ENCODE measurements around the gene TIGD2. TPM values are rescaled to one million over a fixed set of nuclear protein-coding genes. Genes with fewer than 3 reads are reported as not detected.

The TIGD2 gene
- total and polyA plus RNA-seq, 2 of the 13 experiments (the other 11 are each of a cell fraction or from before 2014, with no cell fraction given): 3.1 to 15.5 TPM

DNA sequence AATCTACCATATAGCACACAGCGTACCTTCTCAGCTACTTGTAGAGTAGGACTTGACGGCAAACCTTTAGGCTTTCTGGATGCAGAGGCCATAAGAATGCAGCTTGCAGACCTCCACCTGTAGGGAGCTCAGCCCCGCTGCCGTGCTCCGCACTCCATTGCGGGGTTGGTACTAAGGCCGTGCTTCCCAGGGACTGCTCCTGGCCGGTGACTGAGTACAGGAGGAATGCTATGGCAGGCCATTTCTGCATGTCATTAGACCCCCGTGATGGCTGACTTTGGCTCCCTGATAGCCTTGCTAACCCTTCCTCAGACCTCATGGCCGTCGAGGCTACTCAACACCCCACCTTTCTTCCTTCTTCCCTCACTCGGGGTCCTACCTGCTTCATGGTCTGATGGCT is 26.4 kb downstream of the TIGD2 start:
- H3K9me3 ChIP-seq (ENCODE audit: low read length): no peaks in the 10 kb centered on the region
- H3K36me3 ChIP-seq (replicated peaks in 1 of 2; ENCODE audit: control insufficient read depth in 1 of 2, insufficient read depth in 2 of 2, low read length in 2 of 2): no peaks in the 10 kb centered on the region
- H3K4me3 ChIP-seq (replicated peaks in 1 of 3; ENCODE audit: insufficient read depth in 1 of 3, low read depth in 2 of 3, low read length in 3 of 3): no peak overlapping the region
- 41% methylated on average over 6 of the region's 12 CpGs for WGBS (ENCODE audit: low lambda C conversion rate)
- H3K79me2 ChIP-seq (ENCODE audit: insufficient read depth, low read length): no peaks in the 10 kb centered on the region
- H3K4me2 ChIP-seq (ENCODE audit: low read depth, low read length): no peak overlapping the region
- intact Hi-C loops (cut with micrococcal nuclease; ENCODE audit: unreplicated experiment): no loop called here
- peaks cover 11% of the 10 kb centered on the region for H3K4me1 ChIP-seq (ENCODE audit: insufficient read depth, low read length)
- no peak for DNase-seq (ENCODE audit: low spot score)
- no peak for FAIRE-seq
- in situ Hi-C loops (cut with HindIII; ENCODE audit: extremely low pct_ligation_motif_present, low pct_unique_long_range_greater_than_20kb): no loop called here
- H3K9ac ChIP-seq (ENCODE audit: insufficient read depth, low read depth, low read length): no peak overlapping the region
- H3K27ac ChIP-seq (ENCODE audit: extremely low read length, insufficient read depth, low read length): no peak overlapping the region
- TF ChIP-seq, protein P1, sequence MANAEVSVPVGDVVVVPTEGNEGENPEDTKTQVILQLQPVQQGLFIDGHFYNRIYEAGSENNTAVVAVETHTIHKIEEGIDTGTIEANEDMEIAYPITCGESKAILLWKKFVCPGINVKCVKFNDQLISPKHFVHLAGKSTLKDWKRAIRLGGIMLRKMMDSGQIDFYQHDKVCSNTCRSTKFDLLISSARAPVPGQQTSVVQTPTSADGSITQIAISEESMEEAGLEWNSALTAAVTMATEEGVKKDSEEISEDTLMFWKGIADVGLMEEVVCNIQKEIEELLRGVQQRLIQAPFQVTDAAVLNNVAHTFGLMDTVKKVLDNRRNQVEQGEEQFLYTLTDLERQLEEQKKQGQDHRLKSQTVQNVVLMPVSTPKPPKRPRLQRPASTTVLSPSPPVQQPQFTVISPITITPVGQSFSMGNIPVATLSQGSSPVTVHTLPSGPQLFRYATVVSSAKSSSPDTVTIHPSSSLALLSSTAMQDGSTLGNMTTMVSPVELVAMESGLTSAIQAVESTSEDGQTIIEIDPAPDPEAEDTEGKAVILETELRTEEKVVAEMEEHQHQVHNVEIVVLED (CRISPR knock-in tag; IDR thresholded peaks at IDR 0.05; ENCODE audit: borderline replicate concordance): no peak
- TF ChIP-seq TEAD3 (CRISPR knock-in tag; optimal IDR thresholded peaks at IDR 0.05; ENCODE audit: borderline replicate concordance): no peak
- TF ChIP-seq, protein P2, sequence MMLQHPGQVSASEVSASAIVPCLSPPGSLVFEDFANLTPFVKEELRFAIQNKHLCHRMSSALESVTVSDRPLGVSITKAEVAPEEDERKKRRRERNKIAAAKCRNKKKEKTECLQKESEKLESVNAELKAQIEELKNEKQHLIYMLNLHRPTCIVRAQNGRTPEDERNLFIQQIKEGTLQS (CRISPR knock-in tag; IDR thresholded peaks at IDR 0.05): no peak
- no peak for TF ChIP-seq CENPX (CRISPR knock-in tag; IDR thresholded peaks at IDR 0.05)
- no peak for TF ChIP-seq ZMYM3 (CRISPR knock-in tag; IDR thresholded peaks at IDR 0.05)
- no peak for TF ChIP-seq ZNF773 (CRISPR knock-in tag; IDR thresholded peaks at IDR 0.05; ENCODE audit: borderline replicate concordance)
- no peak for TF ChIP-seq TOE1 (CRISPR knock-in tag; IDR thresholded peaks at IDR 0.05)
- TF ChIP-seq XBP1 (CRISPR knock-in tag; IDR thresholded peaks at IDR 0.05): no peak
- TF ChIP-seq RXRB (CRISPR knock-in tag; IDR thresholded peaks at IDR 0.05; ENCODE audit: borderline replicate concordance): no peak
- TF ChIP-seq, protein P3, sequence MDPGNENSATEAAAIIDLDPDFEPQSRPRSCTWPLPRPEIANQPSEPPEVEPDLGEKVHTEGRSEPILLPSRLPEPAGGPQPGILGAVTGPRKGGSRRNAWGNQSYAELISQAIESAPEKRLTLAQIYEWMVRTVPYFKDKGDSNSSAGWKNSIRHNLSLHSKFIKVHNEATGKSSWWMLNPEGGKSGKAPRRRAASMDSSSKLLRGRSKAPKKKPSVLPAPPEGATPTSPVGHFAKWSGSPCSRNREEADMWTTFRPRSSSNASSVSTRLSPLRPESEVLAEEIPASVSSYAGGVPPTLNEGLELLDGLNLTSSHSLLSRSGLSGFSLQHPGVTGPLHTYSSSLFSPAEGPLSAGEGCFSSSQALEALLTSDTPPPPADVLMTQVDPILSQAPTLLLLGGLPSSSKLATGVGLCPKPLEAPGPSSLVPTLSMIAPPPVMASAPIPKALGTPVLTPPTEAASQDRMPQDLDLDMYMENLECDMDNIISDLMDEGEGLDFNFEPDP (CRISPR knock-in tag; conservative IDR thresholded peaks at IDR 0.05): no peak
- no peak for TF ChIP-seq MIXL1 (CRISPR knock-in tag; IDR thresholded peaks at IDR 0.05)
- TF ChIP-seq, protein P4, sequence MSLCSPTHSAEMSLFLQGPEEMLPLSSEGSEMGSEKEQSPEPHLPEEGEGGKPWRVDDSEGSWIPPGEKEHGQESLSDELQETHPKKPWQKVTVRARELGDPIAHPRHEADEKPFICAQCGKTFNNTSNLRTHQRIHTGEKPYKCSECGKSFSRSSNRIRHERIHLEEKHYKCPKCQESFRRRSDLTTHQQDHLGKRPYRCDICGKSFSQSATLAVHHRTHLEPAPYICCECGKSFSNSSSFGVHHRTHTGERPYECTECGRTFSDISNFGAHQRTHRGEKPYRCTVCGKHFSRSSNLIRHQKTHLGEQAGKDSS (CRISPR knock-in tag; IDR thresholded peaks at IDR 0.05; ENCODE audit: borderline replicate concordance, low read depth): no peak
- no peak for TF ChIP-seq MAZ (IDR thresholded peaks at IDR 0.05; ENCODE audit: borderline replicate concordance, low read depth, low read length)
- TF ChIP-seq MAZ (CRISPR knock-in tag; IDR thresholded peaks at IDR 0.05; ENCODE audit: low read depth): no peak
- TF ChIP-seq HOXA9 (CRISPR knock-in tag; IDR thresholded peaks at IDR 0.05; ENCODE audit: borderline replicate concordance): no peak
- POLR2A ChIA-PET: no interaction called here
- CTCF ChIA-PET (ENCODE audit: low intra/inter-chr PET ratio, low total read pairs): no interaction called here
- no peak overlapping the region for H2AFZ ChIP-seq (ENCODE audit: low read length)
- H3K27me3 ChIP-seq (ENCODE audit: control insufficient read depth in 1 of 2, insufficient read depth in 2 of 2, low read length in 2 of 2): 0 out of 5 replicates have a peak, but pooled peaks cover 0 to 3% of the 10 kb centered on the region in 2 experiments
- no peak for ATAC-seq
- BruUV-seq (replicated peaks): no TSS peak
- no peaks in the 10 kb centered on the region for H4K20me1 ChIP-seq (ENCODE audit: insufficient read depth, low read length)

All from HepG2 (cell line).